ENCODE measurements around the gene CYGB. TPM values are rescaled to one million over a fixed set of nuclear protein-coding genes. Genes with fewer than 3 reads are reported as not detected.
A peak's percentile ranks its signal among the peaks of the same experiment; 100 is the strongest.

The CYGB gene
- total RNA-seq, result 0.38 and 0.65 TPM in 2 replicates

GRCh38 chr17:76537578-76538280 is at the start of gene CYGB:
Gene CYGB, minus strand, starts transcription at chr17:76537709. Its CDS starts 167 bp downstream, at chr17:76537542.

DNA sequence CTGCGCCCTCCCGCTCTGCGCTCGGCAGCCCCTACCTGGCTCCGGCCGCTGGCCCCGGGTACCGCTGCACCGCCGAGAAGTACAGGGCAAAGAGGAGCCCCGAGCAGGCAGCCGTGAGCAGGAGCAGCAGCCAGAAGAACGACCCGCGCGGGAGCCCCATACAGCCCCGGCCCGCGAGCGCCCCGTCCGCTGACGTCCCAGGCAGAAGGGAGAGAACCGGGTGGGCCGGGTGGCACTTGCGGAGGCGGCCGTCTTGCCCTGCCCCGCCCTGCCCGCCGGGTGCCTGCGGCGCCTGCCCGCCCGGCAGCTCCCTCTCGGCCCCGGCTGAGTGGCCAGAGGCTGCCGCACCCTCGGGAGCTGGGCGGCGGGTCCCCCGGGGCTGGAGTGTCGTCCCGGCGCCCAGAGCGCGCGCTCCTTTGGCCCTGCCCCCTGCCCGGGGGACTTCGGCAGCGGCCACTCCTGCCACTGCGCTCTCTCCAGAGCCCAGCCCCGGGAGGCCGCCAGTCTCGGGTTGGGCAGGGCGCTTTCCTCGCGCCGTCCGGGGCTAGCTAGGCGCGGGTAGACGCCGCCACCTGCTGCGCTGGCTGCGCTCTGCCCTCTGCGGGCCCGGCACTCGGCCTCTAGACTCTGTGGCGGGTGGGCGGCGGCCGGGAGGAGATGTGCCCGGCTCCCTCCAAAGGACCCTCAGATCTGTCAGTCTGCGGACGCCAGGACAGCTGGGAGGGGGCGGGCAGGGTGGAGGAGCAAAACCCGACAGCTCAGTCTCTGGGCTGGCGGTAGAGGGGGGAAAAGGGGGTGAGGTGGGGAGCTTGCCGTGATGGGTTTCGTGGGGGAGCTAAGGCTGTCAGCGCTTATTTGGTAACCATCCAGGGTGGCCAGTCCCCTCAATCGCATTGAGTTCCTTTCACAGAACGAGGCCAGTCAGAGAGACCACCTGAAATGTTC is 48.4 kb upstream of the CYGB start, which contains the start of gene ST6GALNAC2:
ST6GALNAC2 (minus strand) TSS at position 212 of the 945 bp plus-strand sequence; CDS start at position 160, 52 bp downstream.

GRCh38 chr17:76539631-76540271 is 2.2 kb upstream of the CYGB start, which contains the start of gene PRCD:
Gene PRCD, plus strand, starts transcription at chr17:76540044. Its CDS starts 98 bp downstream, at chr17:76540142.

DNA sequence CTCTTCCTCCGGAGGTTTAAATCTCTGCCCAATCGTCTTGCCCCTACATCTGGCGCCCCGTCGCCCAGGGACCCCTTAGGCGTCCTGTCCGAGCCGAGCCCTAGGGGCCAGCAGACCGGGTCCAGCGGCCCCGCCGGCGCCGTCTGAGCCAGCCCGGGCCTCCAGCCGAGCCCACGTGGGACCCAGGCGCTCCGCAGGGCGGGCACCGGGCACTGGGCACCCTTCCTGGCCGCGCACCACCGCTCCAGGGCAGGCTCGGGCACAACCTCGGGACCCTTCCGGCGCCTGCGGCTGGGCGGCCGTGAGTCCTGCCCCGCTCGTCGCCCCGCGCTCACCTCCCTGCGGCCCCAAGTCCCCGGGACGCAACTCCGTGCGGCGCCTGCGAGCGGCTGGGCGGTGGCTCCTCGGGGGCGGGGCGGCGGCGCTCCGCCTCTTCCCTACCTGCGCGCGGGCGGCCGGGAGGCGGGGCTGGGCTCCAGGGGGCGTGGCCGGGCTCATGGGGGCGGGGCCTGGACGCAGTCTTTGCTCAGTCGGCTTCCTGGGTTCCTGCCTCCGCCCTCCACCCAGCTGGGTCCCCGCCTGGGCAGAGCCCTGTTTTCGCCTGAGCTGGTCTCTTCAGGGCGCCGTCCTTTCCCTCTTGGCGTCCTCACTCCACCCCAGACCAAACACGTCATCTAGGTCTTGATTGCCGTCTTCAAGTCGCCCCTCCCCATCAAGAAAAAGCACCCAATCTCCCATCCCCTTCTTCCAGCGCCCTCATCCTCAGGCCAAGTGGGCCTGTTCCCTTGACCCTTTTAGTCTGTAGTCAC is 36.3 kb downstream of the CYGB start, which contains the start of gene RHBDF2:
RHBDF2 (minus strand) TSS at position 406 of the 809 bp plus-strand sequence. CDS start 19,899 bp downstream, outside the sequence.

Small RNAs within 50 kb of the gene (small RNA-seq; reads per million reads assigned to genes)
- gene SNORD1A (not detected), gene SNORD1B (763 reads per million, percentile 99 among the genes with 10 or more reads in this experiment)

Other genes with a start within 250 kb of the CYGB start
- gene QRICH2, start 229.4 kb downstream of the CYGB start, total RNA-seq, result 2.0 and 3.2 TPM in 2 replicates
- 83.8 and 85.9 TPM in 2 replicates for gene PRPSAP1, start 183.8 kb downstream of the CYGB start, total RNA-seq
- 138 and 156 TPM in 2 replicates for gene SPHK1, start 153.1 kb downstream of the CYGB start, total RNA-seq
- 26.1 and 26.8 TPM in 2 replicates for gene UBE2O, start 84.6 kb downstream of the CYGB start, total RNA-seq
- gene AANAT, start 70.1 kb downstream of the CYGB start, total RNA-seq, result not detected in 2 replicates
- 18.0 and 29.7 TPM in 2 replicates for gene RHBDF2, start 36.3 kb downstream of the CYGB start, total RNA-seq
- gene PRCD, start 2.3 kb upstream of the CYGB start, total RNA-seq, result under 0.01 TPM in 1 of 2 replicates, not detected in the other
- under 0.01 and 0.10 TPM in 2 replicates for gene ST6GALNAC2, start 48.2 kb upstream of the CYGB start, total RNA-seq
- not detected in 2 replicates for gene ST6GALNAC1, start 106.0 kb upstream of the CYGB start, total RNA-seq
- 142 and 166 TPM in 2 replicates for gene MXRA7, start 173.3 kb upstream of the CYGB start, total RNA-seq
- gene JMJD6, start 188.9 kb upstream of the CYGB start, total RNA-seq, result 14.0 and 19.0 TPM in 2 replicates
- 19.9 and 22.9 TPM in 2 replicates for gene METTL23, start 189.1 kb upstream of the CYGB start, total RNA-seq
- 187 and 236 TPM in 2 replicates for gene SRSF2, start 199.6 kb upstream of the CYGB start, total RNA-seq
- gene MFSD11, start 200.4 kb upstream of the CYGB start, total RNA-seq, result 27.8 and 36.5 TPM in 2 replicates